Effector memory CD4-positive, alpha-beta T cell (primary cell): ENCODE measurements around the gene EPRS1.

Experiments used
- DNase-seq, 3 donors: peaks; one replicate each; pipeline ENCODE4 v3.0.0-alpha.2; 2020
- H3K27ac ChIP-seq: 2 replicates; pipeline ENCODE4 v1.7.0; 2013; ENCODE audit warnings: mild to moderate bottlenecking, low read length, moderate library complexity; ENCODE audit not compliant: insufficient read depth, poor library complexity, severe bottlenecking
- H3K27me3 ChIP-seq: replicated peaks from 2 replicates; pipeline ENCODE4 v1.7.0; 2013; ENCODE audit warnings: mild to moderate bottlenecking, low read length; ENCODE audit not compliant: insufficient read depth, control insufficient read depth, poor library complexity, severe bottlenecking
- H3K36me3 ChIP-seq: 2 replicates; pipeline ENCODE4 v1.7.0; 2013; ENCODE audit warnings: mild to moderate bottlenecking, low read length, moderate library complexity; ENCODE audit not compliant: control insufficient read depth, insufficient read depth
- H3K4me1 ChIP-seq: 2 replicates; pipeline ENCODE4 v1.7.0; 2013; ENCODE audit warnings: low read length, mild to moderate bottlenecking; ENCODE audit not compliant: control insufficient read depth, insufficient read depth, poor library complexity, severe bottlenecking
- H3K4me3 ChIP-seq: 2 replicates; pipeline ENCODE4 v1.7.0; 2013; ENCODE audit warnings: low read length, low read depth, mild to moderate bottlenecking; ENCODE audit not compliant: insufficient read depth, poor library complexity, severe bottlenecking
- H3K9me3 ChIP-seq: 2 replicates; pipeline ENCODE4 v1.7.0; 2013; ENCODE audit warnings: mild to moderate bottlenecking, low read length, moderate library complexity; ENCODE audit not compliant: control insufficient read depth

EPRS1 gene

DNA sequence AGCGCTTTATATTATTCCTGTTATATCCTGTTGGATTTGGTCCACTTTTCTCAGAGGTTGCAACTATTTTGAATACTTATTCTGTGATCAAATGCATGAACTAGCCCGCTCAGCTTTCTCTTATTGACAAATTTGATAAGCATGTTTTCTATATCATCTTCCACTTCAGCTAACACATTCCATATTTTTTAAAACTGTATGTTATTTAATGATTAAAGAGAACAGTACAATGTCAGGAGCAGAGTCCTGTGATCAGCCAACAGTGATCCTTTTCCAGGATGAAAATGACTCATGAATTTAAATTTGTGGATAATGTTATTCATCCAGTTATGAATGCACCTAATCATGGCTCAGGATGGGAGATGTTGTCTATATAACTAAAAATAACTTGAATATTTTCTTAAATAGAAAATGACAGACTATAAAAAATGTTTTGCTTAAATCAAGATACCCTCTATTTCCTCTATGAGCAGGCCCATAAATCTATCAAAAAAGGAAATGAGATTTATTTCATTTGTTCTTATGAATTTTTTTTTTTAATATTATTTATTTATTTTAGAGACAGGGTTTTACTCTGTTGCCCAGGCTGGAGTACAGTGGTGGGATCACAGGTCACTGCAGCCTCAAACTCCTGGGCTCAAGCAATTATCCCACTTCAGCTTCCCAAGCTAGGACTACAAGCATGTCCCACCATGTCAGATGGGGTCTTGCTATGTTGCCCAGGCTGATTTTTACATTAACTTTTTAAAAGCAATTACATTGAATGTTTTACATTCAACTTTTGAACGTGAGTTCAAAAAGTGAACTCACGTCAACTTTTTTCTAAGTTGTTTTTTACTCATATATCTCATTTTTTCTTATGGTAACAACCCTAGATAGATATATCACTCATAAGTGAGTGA lies 30.8 kb upstream of the EPRS1 start:
- Histone ChIP-seq H3K9me3 (no peaks in the 10 kb centered on the region), H3K27me3 (no peaks in the 10 kb centered on the region), H3K36me3 (peaks cover 23% of the 10 kb centered on the region), H3K4me1 (no peaks in the 10 kb centered on the region), H3K4me3 (no peak overlapping the region), H3K27ac (no peak overlapping the region)
- no peak for DNase-seq

DNA sequence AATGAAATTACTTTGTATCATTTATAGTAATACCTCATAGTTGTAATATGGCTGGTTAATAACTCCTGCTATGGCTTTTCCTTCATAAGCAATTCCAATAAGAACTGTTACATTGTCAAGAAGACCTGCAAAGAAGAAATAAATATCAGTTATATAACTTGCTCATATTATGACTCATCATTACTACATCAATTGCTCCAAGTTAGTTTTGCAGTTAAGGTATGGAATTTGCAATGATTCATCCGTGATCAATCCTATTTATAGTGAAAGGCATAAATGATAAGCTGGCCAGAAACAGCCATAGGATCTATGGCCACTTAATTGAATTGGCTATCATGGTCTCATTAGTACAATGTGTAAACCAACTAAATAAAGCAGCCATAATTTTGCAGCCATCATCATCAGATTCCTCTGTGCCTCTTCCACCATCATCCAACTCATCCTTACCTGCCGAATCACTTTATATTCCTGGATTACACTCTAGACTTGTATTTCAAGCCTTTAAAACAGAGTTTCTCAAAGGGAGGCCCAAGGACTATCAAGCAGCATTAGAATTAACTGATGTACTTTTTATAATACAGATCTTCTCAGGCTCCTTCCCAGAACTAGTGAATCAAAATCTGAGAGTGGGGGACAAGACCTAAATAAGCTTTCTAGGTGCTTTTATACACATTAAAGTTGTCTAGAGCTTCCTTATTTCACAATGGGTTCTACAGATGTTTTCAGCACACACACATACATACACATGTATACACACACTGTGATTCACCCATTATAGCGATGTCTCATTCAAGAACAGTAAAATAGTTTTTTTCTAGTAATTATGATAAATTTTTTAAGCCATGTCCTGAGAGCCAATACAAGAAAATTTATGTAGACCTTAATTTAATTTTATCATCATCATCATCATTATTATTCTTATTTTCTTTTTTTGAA lies 21.2 kb upstream of the EPRS1 start:
- Histone ChIP-seq H3K36me3 (peaks cover 43% of the 10 kb centered on the region), H3K9me3 (no peaks in the 10 kb centered on the region), H3K4me3 (no peak overlapping the region), H3K27ac (no peak overlapping the region), H3K4me1 (no peaks in the 10 kb centered on the region), H3K27me3 (no peaks in the 10 kb centered on the region)
- no peak for DNase-seq

DNA sequence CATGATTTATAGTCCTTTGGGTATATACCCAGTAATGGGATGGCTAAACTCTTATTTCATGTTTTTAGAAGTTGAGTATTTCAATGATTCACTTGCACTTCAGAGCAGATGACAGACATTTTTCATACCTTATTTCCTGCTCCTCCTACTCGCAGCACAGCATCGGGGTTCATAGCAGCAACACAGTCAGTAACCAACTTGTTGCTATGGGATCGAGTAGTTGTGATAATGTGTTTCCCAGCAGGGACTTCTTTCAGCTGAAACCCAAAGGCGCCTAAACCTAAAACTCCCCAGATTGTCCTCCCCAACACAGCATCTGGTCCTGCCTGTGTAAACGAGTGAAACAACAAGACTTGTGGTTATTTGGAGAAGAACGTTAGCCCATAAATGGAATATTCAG lies 16.3 kb upstream of the EPRS1 start:
- Histone ChIP-seq H3K4me3 (no peak overlapping the region), H3K27me3 (no peaks in the 10 kb centered on the region), H3K36me3 (peaks cover 35% of the 10 kb centered on the region), H3K27ac (no peak overlapping the region), H3K4me1 (no peaks in the 10 kb centered on the region), H3K9me3 (no peaks in the 10 kb centered on the region)
- no peak for DNase-seq

DNA sequence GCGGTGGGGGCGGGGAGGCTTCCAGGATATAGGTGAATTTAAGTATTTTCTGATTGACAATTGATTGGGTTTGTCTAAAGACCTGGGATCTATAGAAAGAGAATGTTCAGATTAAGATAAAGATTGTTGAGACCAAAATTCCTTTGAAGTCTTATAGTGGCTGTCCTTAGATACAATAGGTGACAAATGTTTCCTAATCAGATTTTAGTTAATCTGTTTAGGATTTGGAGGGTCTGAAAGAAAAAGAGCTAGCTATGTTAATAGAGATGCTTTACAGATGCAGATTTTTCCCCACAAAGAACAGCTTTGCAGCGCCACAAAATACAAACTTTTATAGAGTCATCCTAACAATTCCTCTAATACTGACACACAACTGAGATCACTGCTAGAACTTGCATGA lies 14.6 kb upstream of the EPRS1 start:
- H3K27me3 ChIP-seq, result no peaks in the 10 kb centered on the region
- no peak for DNase-seq
- H3K4me3 ChIP-seq, result no peak overlapping the region
- H3K9me3 ChIP-seq, result no peaks in the 10 kb centered on the region
- peaks cover 25% of the 10 kb centered on the region for H3K36me3 ChIP-seq
- H3K4me1 ChIP-seq, result no peaks in the 10 kb centered on the region
- no peak overlapping the region for H3K27ac ChIP-seq

DNA sequence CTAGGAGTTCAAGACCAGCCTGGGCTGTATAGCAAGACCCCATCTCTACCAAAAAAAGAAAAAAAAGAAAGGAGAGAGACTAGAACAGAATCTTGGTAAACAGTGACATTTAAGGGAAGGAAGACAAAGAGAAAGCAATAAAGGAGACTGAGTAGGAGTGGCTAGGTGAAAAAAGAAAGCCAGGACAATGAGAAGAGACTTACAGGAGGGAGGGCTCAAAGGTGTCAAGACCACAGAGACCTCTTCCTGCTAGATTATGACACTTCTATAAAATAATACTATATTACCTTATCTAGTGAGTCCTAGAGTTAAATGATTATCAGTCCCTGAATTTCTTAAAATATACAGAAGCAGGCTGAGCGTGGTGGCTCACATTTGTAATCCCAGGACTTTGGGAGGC lies 10.1 kb upstream of the EPRS1 start:
- Histone ChIP-seq H3K4me3 (no peak overlapping the region), H3K9me3 (no peaks in the 10 kb centered on the region), H3K27ac (no peak overlapping the region), H3K36me3 (peaks cover 5% of the 10 kb centered on the region), H3K4me1 (no peaks in the 10 kb centered on the region), H3K27me3 (no peaks in the 10 kb centered on the region)
- no peak for DNase-seq

DNA sequence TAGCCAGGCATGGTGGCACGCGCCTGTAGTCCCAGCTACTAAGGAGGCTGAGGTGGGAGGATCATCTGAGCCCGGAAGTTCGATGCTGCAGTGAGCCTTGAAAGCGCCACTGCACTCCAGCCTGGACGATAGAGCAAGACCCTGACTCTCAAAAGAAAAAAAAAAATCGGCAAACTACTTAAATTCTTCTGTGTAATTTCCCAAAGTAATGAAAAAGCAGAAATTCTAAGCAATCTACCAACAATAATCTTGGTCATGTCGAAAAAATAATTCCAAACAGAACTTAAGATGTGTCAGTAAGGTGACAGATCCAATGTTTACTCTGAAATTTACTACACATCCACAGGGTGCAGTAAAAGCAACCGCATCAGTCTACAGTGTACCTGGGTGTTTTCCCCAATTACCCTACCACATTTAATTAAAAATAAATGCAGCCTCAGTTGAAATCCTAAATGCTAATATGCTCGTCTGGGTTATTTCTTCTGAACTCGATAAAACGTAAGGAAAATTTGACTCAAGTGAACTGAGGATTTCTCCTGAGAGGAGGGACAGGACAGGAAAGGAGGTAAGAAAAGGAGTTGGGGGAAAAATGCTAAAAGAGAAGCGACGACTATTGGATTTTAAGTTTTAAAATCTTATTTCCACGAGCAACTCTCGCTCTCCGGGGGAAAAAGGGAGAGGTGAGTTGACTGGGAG lies 801 bp downstream of the EPRS1 start:
- Histone ChIP-seq H3K4me3 (peak overlapping the region; percentile 97), H3K36me3 (peaks cover 5% of the 10 kb centered on the region), H3K27me3 (no peaks in the 10 kb centered on the region), H3K27ac (peak overlapping the region; percentile 91), H3K4me1 (no peaks in the 10 kb centered on the region), H3K9me3 (no peaks in the 10 kb centered on the region)
- DNase-seq, result no peak

DNA sequence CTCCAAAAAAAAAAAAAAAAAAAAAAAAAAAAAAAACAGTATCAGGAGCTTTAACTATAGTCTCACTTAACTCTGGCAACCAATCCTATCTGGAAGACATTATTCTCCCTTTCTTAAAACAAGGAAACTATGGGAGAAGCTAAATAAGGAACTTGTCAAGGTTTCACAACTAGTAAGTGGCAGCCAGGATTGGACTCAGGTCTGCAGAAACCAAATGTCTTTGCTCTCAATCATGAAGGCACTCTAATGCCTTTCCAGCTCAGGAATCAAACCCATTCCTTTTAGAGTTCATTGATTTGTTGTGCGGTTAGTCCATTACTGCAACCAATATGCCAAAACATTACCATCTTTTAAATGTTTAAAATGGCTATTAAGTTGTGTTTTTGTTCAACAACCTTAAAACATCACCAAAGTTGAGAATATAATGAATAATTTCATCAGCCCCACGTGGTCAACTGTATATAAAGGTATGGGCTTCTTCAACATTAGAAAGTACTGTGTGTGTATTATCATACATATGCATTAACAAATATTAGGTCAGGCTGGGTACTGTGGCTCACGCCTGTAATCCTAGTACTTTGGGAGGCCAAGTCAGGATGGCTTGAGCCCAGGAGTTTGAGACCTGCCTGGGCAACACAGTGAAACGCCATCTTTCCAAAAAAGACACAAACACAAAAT lies 1.5 kb downstream of the EPRS1 start:
- H3K27me3 ChIP-seq, result no peaks in the 10 kb centered on the region
- H3K4me1 ChIP-seq, result no peaks in the 10 kb centered on the region
- no peak for DNase-seq
- H3K36me3 ChIP-seq, result peaks cover 11% of the 10 kb centered on the region
- peak overlapping the region; percentile 97 for H3K4me3 ChIP-seq
- peak overlapping the region; percentile 91 for H3K27ac ChIP-seq
- H3K9me3 ChIP-seq, result no peaks in the 10 kb centered on the region

DNA sequence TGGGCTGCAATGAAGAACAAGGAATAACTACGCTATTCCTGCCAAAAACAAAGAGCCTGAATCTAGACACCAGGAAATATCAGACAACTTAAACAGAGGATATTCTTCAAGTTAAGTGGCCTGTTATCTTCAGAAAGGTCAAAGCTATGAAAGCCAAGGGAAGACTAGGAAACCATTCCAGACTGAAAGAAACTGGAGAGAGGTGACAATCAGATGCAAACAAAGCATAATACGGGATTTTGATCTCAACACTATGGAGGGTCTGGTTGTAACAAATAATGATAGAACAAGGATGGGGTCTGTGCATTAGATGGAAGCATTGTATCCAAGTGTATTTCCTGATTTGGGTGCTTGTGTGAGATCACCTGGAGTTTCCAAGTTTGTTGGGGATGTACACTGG lies 2.7 kb downstream of the EPRS1 start:
- no peaks in the 10 kb centered on the region for H3K27me3 ChIP-seq
- H3K36me3 ChIP-seq, result peaks cover 20% of the 10 kb centered on the region
- no peaks in the 10 kb centered on the region for H3K4me1 ChIP-seq
- no peaks in the 10 kb centered on the region for H3K9me3 ChIP-seq
- H3K4me3 ChIP-seq, result no peak overlapping the region
- no peak overlapping the region for H3K27ac ChIP-seq
- DNase-seq, result no peak

DNA sequence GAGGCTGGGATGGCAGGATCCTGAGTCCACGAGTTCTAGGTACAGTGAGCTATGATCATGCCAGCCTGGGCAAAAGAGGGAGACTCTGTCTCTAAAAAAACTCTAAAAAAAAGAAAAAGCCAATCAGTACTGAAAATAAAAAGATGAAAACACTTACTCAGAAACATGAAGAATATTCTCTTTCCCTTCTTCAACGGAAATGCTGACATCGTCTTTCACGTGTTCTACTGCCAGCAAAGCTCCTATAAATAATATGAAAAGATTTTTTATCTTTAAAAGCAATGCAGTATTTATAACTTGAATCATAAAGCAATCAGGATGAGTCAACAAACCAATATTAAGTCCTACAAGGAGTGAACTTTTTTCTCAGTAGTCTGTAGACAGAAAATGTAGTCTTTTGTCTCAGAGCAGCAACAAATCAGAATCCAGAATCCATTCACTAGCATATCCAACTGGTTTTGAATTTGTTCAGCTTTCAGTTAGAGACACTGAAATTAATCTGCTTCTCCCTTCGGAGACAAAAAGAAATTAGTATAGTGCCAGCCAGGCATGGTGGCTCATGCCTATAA lies 6.2 kb downstream of the EPRS1 start:
- Histone ChIP-seq H3K36me3 (peaks cover 23% of the 10 kb centered on the region), H3K4me1 (no peaks in the 10 kb centered on the region), H3K27ac (no peak overlapping the region), H3K27me3 (no peaks in the 10 kb centered on the region), H3K4me3 (no peak overlapping the region), H3K9me3 (no peaks in the 10 kb centered on the region)
- no peak for DNase-seq
